Measurements from ENCODE around the gene NPC1.
"Not testable (repeated sequence)": the region's sequence is repeated elsewhere in the genome, so short reads cannot be mapped to it uniquely, and the experiment has no call there.

Gene NPC1

GRCh38 chr18:23515911-23516546 lies 70.3 kb downstream of the NPC1 start:
- DNase-seq = peak; percentile 4 to 17

DNA sequence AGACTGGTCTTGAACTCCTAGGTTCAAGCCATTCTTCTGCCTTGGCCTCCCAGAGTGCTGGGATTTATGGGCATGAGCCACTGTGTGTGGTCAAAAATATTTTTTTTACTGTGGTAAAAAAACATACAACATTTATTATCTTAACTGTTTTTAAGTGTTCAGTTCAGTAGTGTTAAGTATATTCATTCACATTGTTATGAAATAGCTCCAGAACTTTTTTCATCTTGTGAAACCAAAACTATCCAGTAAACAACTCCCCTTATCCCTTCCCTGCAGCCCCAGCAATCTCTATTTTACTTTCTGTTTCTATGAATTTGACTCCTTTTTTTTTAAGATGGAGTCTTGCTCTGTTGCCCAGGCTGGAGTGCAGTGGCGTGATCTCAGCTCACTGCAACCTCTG lies 73.7 kb downstream of the NPC1 start:
- DNase-seq = no peak

DNA sequence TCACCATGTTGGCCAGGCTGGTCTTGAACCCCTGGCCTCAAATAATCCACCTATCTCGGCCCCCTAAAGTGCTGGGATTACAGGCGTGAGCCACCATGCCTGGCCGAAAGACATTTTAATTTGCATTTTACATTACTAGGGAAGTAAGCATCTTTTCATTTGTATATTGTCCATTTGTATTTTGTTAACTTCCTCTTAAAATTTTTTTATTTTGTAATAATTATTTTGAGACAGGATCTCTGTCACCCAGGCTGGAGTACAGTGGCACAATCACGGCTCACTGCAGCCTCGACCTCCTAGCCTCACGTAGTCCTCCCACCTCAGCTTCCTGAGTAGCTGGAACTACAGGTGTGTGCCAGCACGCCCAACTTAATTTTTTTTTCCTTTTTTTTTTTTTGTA lies 74.1 kb downstream of the NPC1 start:
- not testable (repeated sequence) for DNase-seq

GRCh38 chr18:23510923-23511322 lies 75.4 kb downstream of the NPC1 start:
- DNase-seq = not testable (repeated sequence)

DNA sequence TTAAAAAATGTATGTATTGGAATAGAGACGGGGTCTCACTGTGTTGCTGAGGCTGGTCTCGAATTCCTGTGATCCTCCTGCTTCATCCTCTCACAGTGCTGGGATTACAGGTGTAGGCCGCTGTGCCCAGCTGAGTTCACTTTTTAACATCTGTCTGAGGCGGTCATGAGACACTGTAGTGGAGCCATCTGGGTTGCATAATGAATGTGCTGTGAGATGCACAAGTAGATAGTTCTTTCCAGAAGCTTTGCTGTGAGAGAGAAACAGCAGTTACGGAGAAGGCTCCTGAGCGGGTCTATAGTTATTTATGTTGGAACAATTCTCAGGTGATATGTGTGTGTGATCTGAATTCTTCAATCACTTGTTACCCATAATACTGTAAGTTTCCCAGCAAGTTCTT lies 79.9 kb downstream of the NPC1 start:
- DNase-seq = no peak

- DNase-seq = no peak
These were observed 81.6 kb downstream of the NPC1 start for GRCh38 chr18:23504720-23505119.

GRCh38 chr18:23503963-23504344 lies 82.4 kb downstream of the NPC1 start:
- no peak for DNase-seq

DNA sequence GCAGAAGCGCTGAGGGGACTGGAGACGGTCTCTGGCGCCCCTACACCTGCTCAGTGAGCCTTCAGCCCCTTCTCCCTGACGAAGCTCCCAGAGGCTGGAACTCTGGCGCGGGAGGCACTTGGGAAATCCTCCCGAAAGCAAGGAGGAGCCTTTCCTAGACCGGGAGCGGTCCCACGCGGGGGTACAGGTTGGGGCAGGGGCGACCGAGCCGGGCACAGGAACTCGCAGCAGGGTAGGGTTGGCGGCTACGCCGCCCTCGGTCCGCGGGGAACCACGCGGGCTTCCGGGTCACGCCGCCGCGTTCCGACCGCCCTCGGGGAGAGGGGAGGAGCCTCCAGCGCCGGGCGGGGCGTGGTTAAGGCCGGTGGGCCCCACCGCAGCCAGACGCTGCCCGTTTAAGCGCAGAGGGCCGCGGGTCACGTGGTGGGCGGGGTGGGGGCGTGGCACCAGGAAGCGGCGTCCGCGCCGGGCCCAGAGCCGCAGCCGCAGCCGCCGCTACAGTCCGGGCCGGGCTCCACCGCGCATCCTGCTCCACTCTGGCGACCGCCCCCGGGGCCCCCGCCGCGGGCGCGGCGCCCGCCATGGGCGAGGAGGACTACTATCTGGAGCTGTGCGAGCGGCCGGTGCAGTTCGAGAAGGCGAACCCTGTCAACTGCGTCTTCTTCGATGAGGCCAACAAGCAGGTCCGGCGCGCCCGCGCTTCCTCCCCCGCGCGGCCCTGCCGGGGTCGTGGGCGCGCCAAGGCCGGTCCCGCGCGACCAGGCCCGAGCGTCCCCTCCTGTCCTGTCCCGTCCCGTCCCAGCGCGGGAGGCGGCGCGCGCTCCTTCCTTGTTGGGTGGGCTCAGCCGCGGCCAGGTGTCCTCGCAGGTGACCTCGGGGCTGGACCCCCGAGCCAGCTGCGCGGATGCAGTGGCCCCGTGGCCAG lies 83.0 kb downstream of the NPC1 start, which contains the start of gene RMC1:
RMC1 (plus strand) TSS at position 474 of the 925 bp plus-strand sequence; CDS start at position 582, 108 bp downstream.
- DNase-seq = peak; percentile 76 to 95

- DNase-seq = no peak
These were observed 83.7 kb downstream of the NPC1 start for GRCh38 chr18:23502516-23503037.

- DNase-seq = no peak
These were observed 84.7 kb downstream of the NPC1 start for GRCh38 chr18:23501626-23502025.

- no peak for DNase-seq
These were observed 87.0 kb downstream of the NPC1 start for GRCh38 chr18:23499291-23499781.

DNA sequence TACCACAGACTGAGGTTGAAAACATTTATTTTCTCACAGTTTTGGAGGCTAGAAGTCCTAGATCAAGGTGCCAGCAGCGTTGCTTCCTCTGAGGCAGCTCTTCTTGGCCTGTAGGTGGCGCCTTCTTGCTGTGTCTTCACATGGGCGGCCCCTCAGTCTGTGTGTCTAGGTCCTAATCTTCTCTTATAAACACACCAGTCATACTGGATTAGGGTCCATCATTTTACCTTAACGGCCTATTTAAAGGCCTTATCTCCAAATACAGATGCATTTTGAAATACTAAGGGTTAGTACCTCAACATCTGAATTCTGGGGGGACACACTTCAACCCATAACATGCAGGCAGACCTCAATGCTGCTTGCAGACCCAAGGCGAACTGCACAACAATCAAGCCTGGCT lies 87.4 kb downstream of the NPC1 start:
- DNase-seq = peak in 1 of 2 experiments; percentile 44

DNA sequence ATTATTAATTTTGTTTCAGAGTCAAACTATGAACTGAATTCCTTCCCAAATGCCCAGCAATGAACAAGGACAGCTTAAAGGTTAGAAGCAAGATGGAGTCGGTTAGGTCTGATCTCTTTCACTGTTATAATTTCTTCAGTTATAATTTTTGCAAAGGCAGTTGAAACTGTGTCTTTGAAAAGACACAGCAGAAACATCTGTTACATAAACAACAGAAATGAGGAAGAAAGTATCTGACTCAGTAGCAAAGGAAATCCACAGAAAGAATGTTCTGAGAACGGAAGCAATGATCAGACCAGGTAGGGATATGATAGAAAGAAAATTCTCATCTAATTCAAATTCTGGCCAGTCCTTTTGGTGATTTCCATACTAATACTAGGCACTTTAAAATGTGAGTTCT lies 88.2 kb downstream of the NPC1 start:
- DNase-seq = no peak

DNA sequence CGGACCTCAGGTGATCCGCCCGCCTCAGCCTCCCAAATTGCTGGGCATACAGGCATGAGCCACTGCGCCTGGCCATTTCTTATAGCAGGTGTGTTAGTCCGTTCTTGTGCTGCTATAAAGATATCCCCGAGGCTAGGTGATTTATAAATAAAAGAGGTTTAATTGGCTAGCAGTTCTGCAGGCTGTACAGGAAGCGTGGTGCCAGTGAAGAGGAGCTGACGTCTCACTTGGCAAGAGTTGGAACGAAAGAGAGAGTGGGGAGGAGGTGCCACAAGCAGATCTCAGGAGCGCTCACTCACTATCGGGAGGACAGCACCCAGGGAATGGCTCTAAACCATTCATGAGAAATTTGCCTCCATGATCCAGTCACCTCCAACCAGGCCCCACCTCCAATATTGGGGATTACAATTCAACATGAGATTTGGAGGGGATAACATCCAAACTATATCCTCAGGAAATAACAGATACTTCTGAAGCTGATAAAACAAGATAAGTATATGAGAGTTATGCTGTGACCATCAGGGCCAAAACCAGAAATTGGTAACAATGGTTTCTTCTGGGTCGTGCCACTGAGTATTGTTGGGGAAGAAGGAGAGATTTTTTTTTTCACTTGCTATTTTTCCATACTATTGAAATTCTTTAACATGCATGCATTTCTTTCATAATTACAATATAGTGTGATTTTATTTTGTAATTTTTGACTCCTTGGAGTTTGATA lies 90.4 kb downstream of the NPC1 start:
- no peak for DNase-seq

DNA sequence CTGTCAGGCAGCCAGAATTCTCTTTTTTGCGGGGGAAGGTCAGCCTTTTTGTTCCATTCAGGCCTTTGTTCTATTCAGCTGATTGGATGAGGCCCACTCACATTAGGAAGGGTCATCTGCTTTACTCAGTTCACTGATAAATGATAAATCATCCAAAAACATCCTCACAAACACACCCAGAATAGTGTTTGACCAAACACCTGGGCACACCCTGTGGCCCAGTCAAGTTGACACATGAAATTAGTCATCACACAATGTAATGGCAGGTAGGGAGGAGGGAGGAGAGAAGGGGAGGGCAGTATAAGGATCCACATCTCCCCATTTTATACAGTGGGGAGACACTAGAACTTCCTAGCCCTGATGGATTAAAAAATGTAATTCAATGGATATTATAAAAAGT lies 91.3 kb downstream of the NPC1 start:
- DNase-seq = no peak

DNA sequence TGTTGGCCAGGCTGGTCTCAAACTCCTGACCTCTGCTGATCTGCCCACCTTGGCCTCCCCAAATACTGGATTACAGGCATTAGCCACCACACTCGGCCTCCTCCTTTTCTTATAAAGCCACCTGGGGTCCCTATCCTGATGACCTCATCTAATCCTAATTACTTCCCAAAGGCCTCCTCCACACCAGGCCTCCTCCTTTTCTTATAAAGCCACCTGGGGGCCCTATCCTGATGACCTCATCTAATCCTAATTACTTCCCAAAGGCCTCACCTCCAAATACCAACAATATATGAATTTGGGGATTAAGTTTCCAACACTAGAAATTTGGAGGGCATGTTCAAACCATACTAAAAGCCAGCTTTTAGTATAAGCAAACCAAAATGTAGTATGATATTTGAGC lies 92.7 kb downstream of the NPC1 start:
- no peak for DNase-seq

DNA sequence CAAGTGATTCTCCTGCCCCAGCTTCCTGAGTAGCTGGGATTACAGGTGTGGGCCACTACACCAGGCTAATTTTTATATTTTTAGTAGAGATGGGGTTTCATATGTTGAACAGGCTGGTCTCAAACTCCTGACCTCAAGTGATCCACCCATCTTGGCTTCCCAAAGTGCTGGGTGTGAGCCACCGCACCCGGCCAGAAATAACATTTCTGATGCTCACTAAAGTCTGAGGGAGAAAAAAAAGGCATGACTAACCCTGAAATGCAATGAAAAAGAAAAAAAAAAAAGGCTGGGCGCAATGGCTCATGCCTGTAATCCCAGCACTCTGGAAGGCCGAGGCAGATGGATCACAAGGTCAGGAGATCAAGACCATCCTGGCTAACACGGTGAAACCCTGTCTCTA lies 96.7 kb downstream of the NPC1 start:
- not testable (repeated sequence) for DNase-seq

DNA sequence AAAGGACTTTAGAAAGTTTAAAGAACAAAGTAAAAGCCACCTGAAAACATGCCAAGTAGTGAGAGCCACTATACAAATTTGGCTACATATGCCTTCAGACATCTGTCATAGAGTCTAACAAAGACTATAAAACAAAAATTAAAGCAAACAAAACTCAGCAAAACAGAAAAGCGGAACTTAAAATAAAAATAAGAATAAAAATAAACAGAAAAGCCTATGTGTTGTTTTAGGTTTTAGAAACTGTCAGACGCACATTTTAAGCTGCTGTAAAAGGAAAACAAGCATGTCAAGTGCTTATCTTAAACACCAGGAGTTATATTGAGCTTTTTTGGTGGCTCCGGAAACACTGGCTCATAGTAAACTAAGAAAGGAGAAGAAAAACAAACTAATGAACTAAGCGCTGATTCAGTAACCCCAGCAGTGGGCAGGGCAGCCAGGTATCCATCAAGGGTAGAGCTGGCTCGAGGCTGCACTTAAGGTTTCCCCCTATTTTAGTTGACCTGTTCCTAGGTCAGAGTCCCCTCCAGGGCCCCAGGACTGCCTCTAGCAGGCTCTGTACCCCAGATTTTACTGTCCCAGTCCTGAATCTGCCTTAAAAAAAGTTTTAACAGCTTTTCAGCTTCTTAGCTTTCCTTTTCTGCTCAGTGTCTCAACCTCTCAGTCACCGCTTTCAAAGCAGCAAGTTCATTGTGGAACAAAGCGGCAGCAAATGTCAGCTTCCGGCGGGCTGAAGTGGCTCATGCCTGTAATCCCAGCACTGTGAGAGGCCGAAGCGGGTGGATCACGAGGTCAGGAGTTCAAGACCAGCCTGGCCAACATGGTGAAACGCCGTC lies 98.4 kb downstream of the NPC1 start:
- no peak for DNase-seq

- no peak for DNase-seq
These were observed 100.9 kb downstream of the NPC1 start for GRCh38 chr18:23485386-23485785.

GRCh38 chr18:23484561-23485182 lies 101.6 kb downstream of the NPC1 start:
- DNase-seq = no peak
